SK-N-SH (cell line): ENCODE results near the gene CDHR2. TPM values are rescaled to one million over a fixed set of nuclear protein-coding genes. Genes with fewer than 3 reads are reported as not detected.

Experiments
- CTCF ChIA-PET: fragments of 300-600, 350-600 bp; formaldehyde crosslinking; extraction: SDS; loops from one replicate; lab custom pipeline; 2021; lab: Yijun Ruan, JAX
- POLR2A ChIA-PET: fragments of 350-600 bp; sonication (Branson Sonifier 250); formaldehyde crosslinking; extraction: SDS; loops from one replicate; lab custom pipeline; 2020; ENCODE audit warnings: antibody characterized with exemption, inconsistent platforms; lab: Yijun Ruan, JAX
- DNase-seq: peaks from one replicate; pipeline ENCODE4 v3.0.0; 2012
- H2AFZ ChIP-seq: fragments of 200-600 bp; sonication (generic); 2 replicates; pipeline ENCODE4 v1.8.1; 2016; ENCODE audit warnings: antibody characterized with exemption, mild to moderate bottlenecking, low read depth
- H3F3A ChIP-seq: fragments of 200-600 bp; sonication (generic); replicated peaks from 2 replicates; pipeline ENCODE3; 2016; ENCODE audit warnings: antibody characterized with exemption, mild to moderate bottlenecking; ENCODE audit not compliant: insufficient read depth
- H3K27ac ChIP-seq, 2 experiments: fragments of 200-500 bp in 1 of 2; fragments of 200-600 bp in 1 of 2; sonication (Bioruptor generic) in 1 of 2; sonication (generic), shearing (Covaris generic) in 1 of 2; 2 replicates each; pipeline versions ENCODE4 v1.5.1 to v1.6.1; 2014 to 2016; ENCODE audit warnings: low read depth in 2 of 2, inconsistent platforms in 1 of 2, low read length in 1 of 2, mild to moderate bottlenecking in 1 of 2, mixed read lengths in 1 of 2
- H3K27me3 ChIP-seq: fragments of 200-600 bp; sonication (generic), shearing (Covaris generic); 2 replicates; pipeline ENCODE4 v1.6.1; 2016; ENCODE audit warnings: mixed run types; ENCODE audit not compliant: insufficient read depth
- H3K36me3 ChIP-seq, 2 experiments: fragments of 200-500 bp in 1 of 2; fragments of 200-600 bp in 1 of 2; sonication (Bioruptor generic) in 1 of 2; sonication (generic) in 1 of 2; replicated peaks in 1 of 2; 2 replicates each; pipeline versions ENCODE3 to v1.5.1; 2014 to 2016; ENCODE audit warnings: low read length in 1 of 2, mild to moderate bottlenecking in 1 of 2; ENCODE audit not compliant: insufficient read depth in 2 of 2, control insufficient read depth in 1 of 2
- H3K4me1 ChIP-seq, 2 experiments: fragments of 200-500 bp in 1 of 2; fragments of 200-600 bp in 1 of 2; sonication (Bioruptor generic) in 1 of 2; sonication (generic), shearing (Covaris generic) in 1 of 2; 2 replicates each; pipeline versions ENCODE4 v1.5.1 to v1.6.1; 2014 to 2016; ENCODE audit warnings: low read depth in 1 of 2, low read length in 1 of 2, mixed run types in 1 of 2; ENCODE audit not compliant: insufficient read depth in 2 of 2, control insufficient read depth in 1 of 2
- H3K4me2 ChIP-seq: fragments of 200-600 bp; sonication (generic), shearing (Covaris generic); 2 replicates; pipeline ENCODE4 v1.6.1; 2017; ENCODE audit warnings: mixed run types
- H3K4me3 ChIP-seq, 2 experiments: fragments of 200-500 bp in 1 of 2; fragments of 200-600 bp in 1 of 2; sonication (Bioruptor generic) in 1 of 2; sonication (generic), shearing (Covaris generic) in 1 of 2; 2 replicates each; pipeline versions ENCODE4 v1.5.1 to v1.8.1; 2014 to 2016; ENCODE audit warnings: low read depth in 2 of 2, inconsistent platforms in 1 of 2, low read length in 1 of 2, mild to moderate bottlenecking in 1 of 2, mixed read lengths in 1 of 2, moderate library complexity in 1 of 2
- H3K79me2 ChIP-seq: fragments of 200-600 bp; sonication (generic); 2 replicates; pipeline ENCODE4 v1.8.1; 2017; ENCODE audit warnings: mild to moderate bottlenecking; ENCODE audit not compliant: insufficient read depth
- H3K9ac ChIP-seq: fragments of 200-600 bp; sonication (generic); 2 replicates; pipeline ENCODE4 v1.6.1; 2017; ENCODE audit warnings: mixed run types
- H3K9me2 ChIP-seq: fragments of 200-600 bp; sonication (generic); 2 replicates; pipeline ENCODE4 v1.6.1; 2017; ENCODE audit warnings: mixed run types
- H3K9me3 ChIP-seq: fragments of 200-600 bp; sonication (generic); 2 replicates; pipeline ENCODE4 v1.6.1; 2017; ENCODE audit warnings: mixed run types, mild to moderate bottlenecking, moderate library complexity
- H4K20me1 ChIP-seq: fragments of 200-600 bp; sonication (generic); 2 replicates; pipeline ENCODE4 v1.6.1; 2017; ENCODE audit warnings: mild to moderate bottlenecking, mixed run types; ENCODE audit not compliant: insufficient read depth
- FOSL2 ChIP-seq: IDR thresholded peaks from 2 replicates; pipeline ENCODE4 v1.4.0; 2012; ENCODE audit warnings: low read depth, mild to moderate bottlenecking, moderate library complexity, borderline replicate concordance
- WGBS: methylation state at CpG from one replicate; pipeline ENCODE4 v1.1.6; 2017; ENCODE audit warnings: low lambda C conversion rate; 5-methylcytosine and 5-hydroxymethylcytosine counted together
- polyA plus RNA-seq, 3 experiments: library from polyadenylated mRNA; depleted of rRNA; stranded (reverse); fragments of >200 nt; gene quantifications; 2 replicates each; pipeline ENCODE4 v1.2.3, GENCODE V29; 2012
- small RNA-seq, 7 experiments: library from RNA; depleted of rRNA; stranded (forward); fragments of <200 nt; gene quantifications; one replicate each; pipeline ENCODE3, GENCODE V24; 2012

CDHR2 gene
- polyA plus RNA-seq, 1 of the 3 experiments (the other 2 are of a cell fraction): not detected

- WGBS: 94% methylated on average over 19 of the region's 22 CpGs
- DNase-seq: no peak
- no peak overlapping the region for H2AFZ ChIP-seq
Observed at GRCh38 chr5:176644878-176645670, 95.9 kb downstream of the CDHR2 start.

More at GRCh38 chr5:176644878-176645670, 95.9 kb downstream of the CDHR2 start:
- peaks cover 28% of the 10 kb centered on the region for H3K79me2 ChIP-seq
- H3K4me1 ChIP-seq: peaks cover 4 to 21% of the 10 kb centered on the region in 2 experiments; a peak in 2 of 4 replicates
- no peak overlapping the region for H3K4me2 ChIP-seq
- TF ChIP-seq FOSL2: no peak
- H3K9me2 ChIP-seq: no peaks in the 10 kb centered on the region
- peaks cover 7% of the 10 kb centered on the region; the same call in 1 of the 2 replicates for H4K20me1 ChIP-seq
- CTCF ChIA-PET: interaction anchor here (4.3 to 5.8 kb wide), 2 partner anchors 15 to 72 kb away, joined by 26 to 38 read pairs; no protein-coding TSS in a partner anchor
- no peak overlapping the region for H3K4me3 ChIP-seq
- no peaks in the 10 kb centered on the region for H3K36me3 ChIP-seq
- no peaks in the 10 kb centered on the region for H3K27me3 ChIP-seq
- H3K9me3 ChIP-seq: no peaks in the 10 kb centered on the region
- no peaks in the 10 kb centered on the region for H3F3A ChIP-seq
- H3K27ac ChIP-seq: no peak overlapping the region
- POLR2A ChIA-PET: no interaction called here
- H3K9ac ChIP-seq: no peak overlapping the region

Small RNA genes within 50 kb of the gene (small RNA-seq; reads per million reads assigned to genes)
- gene MIR4281: 0 reads per million in 7 experiments
- 0 reads per million in 7 experiments for gene RF00019
- gene RN7SL684P: 0 reads per million in 7 experiments

Other genes with a start within 250 kb of the CDHR2 start
- gene KIAA1191, start 187.6 kb upstream of the CDHR2 start, polyA plus RNA-seq (2012; rRNA removed): 100 and 127 TPM in 2 replicates
- 4.6 and 7.8 TPM in 2 replicates for gene ARL10, start 183.9 kb upstream of the CDHR2 start, polyA plus RNA-seq (2012; rRNA removed)
- 158 and 161 TPM in 2 replicates for gene NOP16, start 160.7 kb upstream of the CDHR2 start, polyA plus RNA-seq (2012; rRNA removed)
- 211 and 213 TPM in 2 replicates for gene HIGD2A, start 160.6 kb upstream of the CDHR2 start, polyA plus RNA-seq (2012; rRNA removed)
- gene CLTB, start 132.8 kb upstream of the CDHR2 start, polyA plus RNA-seq (2012; rRNA removed): 85.9 and 91.2 TPM in 2 replicates
- 25.5 and 35.1 TPM in 2 replicates for gene FAF2, start 101.0 kb upstream of the CDHR2 start, polyA plus RNA-seq (2012; rRNA removed)
- gene RNF44, start 11.9 kb upstream of the CDHR2 start, polyA plus RNA-seq (2012; rRNA removed): 13.2 and 17.9 TPM in 2 replicates
- 5.9 and 6.6 TPM in 2 replicates for gene GPRIN1, start 60.8 kb downstream of the CDHR2 start, polyA plus RNA-seq (2012; rRNA removed)
- 0.15 and 0.33 TPM in 2 replicates for gene SNCB, start 81.2 kb downstream of the CDHR2 start, polyA plus RNA-seq (2012; rRNA removed)
- gene EIF4E1B, start 81.3 kb downstream of the CDHR2 start, polyA plus RNA-seq (2012; rRNA removed): not detected in 2 replicates
- gene TSPAN17, start 98.1 kb downstream of the CDHR2 start, polyA plus RNA-seq (2012; rRNA removed): 61.7 and 68.4 TPM in 2 replicates